ENCODE measurements around the gene PTGR3. TPM values are rescaled to one million over a fixed set of nuclear protein-coding genes. Genes with fewer than 3 reads are reported as not detected.

Gene PTGR3
- total RNA-seq, 2 experiments from 2014 or later: 1.8 to 14.9 TPM

- Histone ChIP-seq H3K4me2 (ENCODE audit: low read length) (no peak overlapping the region), H3K27ac (ENCODE audit: low read depth, low read length, poor library complexity, severe bottlenecking) (no peak overlapping the region), H3K4me3 (ENCODE audit: low read depth, low read length, poor library complexity, severe bottlenecking) (no peak overlapping the region), H3K4me1 (ENCODE audit: insufficient read depth, low read length, poor library complexity, severe bottlenecking) (no peaks in the 10 kb centered on the region), H3K79me2 (ENCODE audit: insufficient read depth, low read depth, low read length) (no peaks in the 10 kb centered on the region), H3K36me3 (ENCODE audit: insufficient read depth, low read length) (no peaks in the 10 kb centered on the region), H3K9me3 (ENCODE audit: low read length) (no peaks in the 10 kb centered on the region), H4K20me1 (ENCODE audit: insufficient read depth, low read length) (no peaks in the 10 kb centered on the region), H2AFZ (ENCODE audit: low read length) (no peak overlapping the region), H3K9me2 (ENCODE audit: insufficient read depth, low read length) (no peaks in the 10 kb centered on the region)
- ChIA-PET CTCF (ENCODE audit: unreplicated experiment) (no interaction called here), POLR2A (no interaction called here)
- DNase-seq (ENCODE audit: low spot score): no peak
- BruUV-seq (replicated peaks): no TSS peak
- intact Hi-C loops (cut with micrococcal nuclease; ENCODE audit: unreplicated experiment): no loop called here
- TF ChIP-seq CTCF (conservative IDR thresholded peaks at IDR 0.05; ENCODE audit: low read length): no peak
- no peak for TF ChIP-seq EZH2phosphoT487 (IDR thresholded peaks at IDR 0.05; ENCODE audit: borderline replicate concordance, low read depth, low read length)
These were observed 43.2 kb upstream of the PTGR3 start for GRCh38 chr18:75252136-75252535.

- H3K9me3 ChIP-seq (ENCODE audit: low read length): no peaks in the 10 kb centered on the region
- H3K4me3 ChIP-seq (ENCODE audit: low read depth, low read length, poor library complexity, severe bottlenecking): no peak overlapping the region
- no peaks in the 10 kb centered on the region for H3K79me2 ChIP-seq (ENCODE audit: insufficient read depth, low read depth, low read length)
- BruUV-seq (replicated peaks): no TSS peak
- no peak overlapping the region for H3K4me2 ChIP-seq (ENCODE audit: low read length)
- no peak overlapping the region for H3K27ac ChIP-seq (ENCODE audit: low read depth, low read length, poor library complexity, severe bottlenecking)
- H3K4me1 ChIP-seq (ENCODE audit: insufficient read depth, low read length, poor library complexity, severe bottlenecking): no peaks in the 10 kb centered on the region
- POLR2A ChIA-PET: interaction anchor here (0.7 kb wide), 1 partner anchor 139 kb away, joined by 3 read pairs; no protein-coding TSS in a partner anchor
- intact Hi-C loops (cut with micrococcal nuclease; ENCODE audit: unreplicated experiment): no loop called here
- CTCF ChIA-PET (ENCODE audit: unreplicated experiment): no interaction called here
- TF ChIP-seq EZH2phosphoT487 (IDR thresholded peaks at IDR 0.05; ENCODE audit: borderline replicate concordance, low read depth, low read length) (no peak), CTCF (conservative IDR thresholded peaks at IDR 0.05; ENCODE audit: low read length) (no peak)
- no peaks in the 10 kb centered on the region for H3K36me3 ChIP-seq (ENCODE audit: insufficient read depth, low read length)
- no peak for DNase-seq (ENCODE audit: low spot score)
- H4K20me1 ChIP-seq (ENCODE audit: insufficient read depth, low read length): no peaks in the 10 kb centered on the region
- no peaks in the 10 kb centered on the region for H3K9me2 ChIP-seq (ENCODE audit: insufficient read depth, low read length)
- H2AFZ ChIP-seq (ENCODE audit: low read length): no peak overlapping the region
These were observed 42.5 kb upstream of the PTGR3 start for GRCh38 chr18:75251466-75251865.

GRCh38 chr18:75250471-75250821 is 41.5 kb upstream of the PTGR3 start:
- H3K4me2 ChIP-seq (ENCODE audit: low read length): no peak overlapping the region
- CTCF ChIA-PET (ENCODE audit: unreplicated experiment): no interaction called here

More at GRCh38 chr18:75250471-75250821, 41.5 kb upstream of the PTGR3 start:
- Histone ChIP-seq H3K36me3 (ENCODE audit: insufficient read depth, low read length) (no peaks in the 10 kb centered on the region), H3K9me3 (ENCODE audit: low read length) (no peaks in the 10 kb centered on the region), H3K4me3 (ENCODE audit: low read depth, low read length, poor library complexity, severe bottlenecking) (no peak overlapping the region), H4K20me1 (ENCODE audit: insufficient read depth, low read length) (no peaks in the 10 kb centered on the region), H2AFZ (ENCODE audit: low read length) (no peak overlapping the region), H3K4me1 (ENCODE audit: insufficient read depth, low read length, poor library complexity, severe bottlenecking) (no peaks in the 10 kb centered on the region), H3K9me2 (ENCODE audit: insufficient read depth, low read length) (no peaks in the 10 kb centered on the region), H3K27ac (ENCODE audit: low read depth, low read length, poor library complexity, severe bottlenecking) (no peak overlapping the region), H3K79me2 (ENCODE audit: insufficient read depth, low read depth, low read length) (no peaks in the 10 kb centered on the region)
- TF ChIP-seq EZH2phosphoT487 (IDR thresholded peaks at IDR 0.05; ENCODE audit: borderline replicate concordance, low read depth, low read length): no peak
- TF ChIP-seq CTCF (conservative IDR thresholded peaks at IDR 0.05; ENCODE audit: low read length): no peak
- BruUV-seq (replicated peaks): no TSS peak
- intact Hi-C loops (cut with micrococcal nuclease; ENCODE audit: unreplicated experiment): no loop called here
- POLR2A ChIA-PET: interaction anchor here (0.7 kb wide), 1 partner anchor 43 kb away, joined by 3 read pairs; no protein-coding TSS in a partner anchor
- no peak for DNase-seq (ENCODE audit: low spot score)

Data from OCI-LY7 (cell line).